Neural progenitor cell (in vitro differentiated cells): ENCODE data around the gene SPOCD1.

Experiments used
- EZH2 ChIP-seq: fragments of 200-600 bp; sonication (generic); IDR thresholded peaks from 2 replicates; pipeline ENCODE4 v1.6.1; 2017; ENCODE audit warnings: antibody characterized with exemption, mild to moderate bottlenecking, moderate library complexity
- TF ChIP-seq, protein P1 (sequence below): fragments of 200-600 bp; sonication (generic); IDR thresholded peaks from 2 replicates; pipeline ENCODE4 v1.5.1; 2017; ENCODE audit warnings: antibody characterized with exemption, mild to moderate bottlenecking

DNA sequence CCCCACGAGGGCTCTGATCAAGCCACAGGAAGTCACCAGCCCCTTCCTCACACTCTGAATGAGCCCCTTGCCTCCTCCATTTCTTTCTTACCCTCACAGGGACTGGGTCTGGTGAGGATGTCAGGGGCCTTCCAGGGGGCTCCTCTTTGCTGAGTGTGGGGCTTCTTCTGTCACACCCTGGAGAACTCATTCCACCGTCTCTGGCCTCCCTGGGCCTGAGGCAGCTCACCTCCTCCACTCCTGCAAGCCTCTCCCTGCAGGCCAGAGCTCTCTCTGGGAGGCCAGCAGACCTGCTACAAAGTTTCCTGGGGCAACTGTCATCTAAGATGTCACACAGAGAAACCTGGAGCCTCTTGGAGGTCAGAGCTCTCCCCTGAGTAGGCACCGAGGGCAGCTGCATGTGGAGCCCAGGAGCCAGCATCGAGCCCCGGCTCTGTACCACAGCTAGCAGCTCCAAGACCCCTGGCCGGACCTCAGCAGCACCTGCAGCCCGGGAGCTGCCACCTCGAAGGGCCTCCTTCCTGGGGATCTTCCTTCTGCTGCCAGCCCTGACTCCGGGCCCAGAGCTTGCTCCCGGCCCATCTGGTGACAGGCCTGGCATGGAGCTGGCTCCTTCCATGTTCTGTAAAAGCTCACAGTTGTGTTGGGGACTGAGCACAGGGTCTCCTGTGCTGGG lies 1.1 kb downstream of the SPOCD1 start:
- TF ChIP-seq, protein P1, sequence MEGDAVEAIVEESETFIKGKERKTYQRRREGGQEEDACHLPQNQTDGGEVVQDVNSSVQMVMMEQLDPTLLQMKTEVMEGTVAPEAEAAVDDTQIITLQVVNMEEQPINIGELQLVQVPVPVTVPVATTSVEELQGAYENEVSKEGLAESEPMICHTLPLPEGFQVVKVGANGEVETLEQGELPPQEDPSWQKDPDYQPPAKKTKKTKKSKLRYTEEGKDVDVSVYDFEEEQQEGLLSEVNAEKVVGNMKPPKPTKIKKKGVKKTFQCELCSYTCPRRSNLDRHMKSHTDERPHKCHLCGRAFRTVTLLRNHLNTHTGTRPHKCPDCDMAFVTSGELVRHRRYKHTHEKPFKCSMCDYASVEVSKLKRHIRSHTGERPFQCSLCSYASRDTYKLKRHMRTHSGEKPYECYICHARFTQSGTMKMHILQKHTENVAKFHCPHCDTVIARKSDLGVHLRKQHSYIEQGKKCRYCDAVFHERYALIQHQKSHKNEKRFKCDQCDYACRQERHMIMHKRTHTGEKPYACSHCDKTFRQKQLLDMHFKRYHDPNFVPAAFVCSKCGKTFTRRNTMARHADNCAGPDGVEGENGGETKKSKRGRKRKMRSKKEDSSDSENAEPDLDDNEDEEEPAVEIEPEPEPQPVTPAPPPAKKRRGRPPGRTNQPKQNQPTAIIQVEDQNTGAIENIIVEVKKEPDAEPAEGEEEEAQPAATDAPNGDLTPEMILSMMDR = no peak
- no peak for TF ChIP-seq EZH2
